Mucosa of descending colon (tissue), 3 donors: Measurements from ENCODE around the gene UNC50. TPM values are rescaled to one million over a fixed set of nuclear protein-coding genes. Genes with fewer than 3 reads are reported as not detected.
A peak's percentile ranks its signal among the peaks of the same experiment; 100 is the strongest.

Source experiments
- ATAC-seq: fragments of 200-7000 bp; cut with Tn5 transposase; one replicate; pipeline ENCODE4 v1.9.1; 2020; ENCODE audit warnings: mild to moderate bottlenecking, moderate library complexity
- DNase-seq, 3 donors: peaks; one replicate each; pipeline ENCODE4 v3.0.0-alpha.2; 2020
- H3K36me3 ChIP-seq: fragments of 200-600 bp; one replicate; pipeline ENCODE4 v1.8.0; 2021; ENCODE audit warnings: low read depth, mild to moderate bottlenecking
- H3K4me1 ChIP-seq: fragments of 200-600 bp; one replicate; pipeline ENCODE4 v1.8.0; 2021; ENCODE audit warnings: low read depth, mild to moderate bottlenecking
- H3K4me3 ChIP-seq: fragments of 200-600 bp; one replicate; pipeline ENCODE4 v1.8.0; 2021; ENCODE audit warnings: mild to moderate bottlenecking
- H3K9me3 ChIP-seq: fragments of 200-600 bp; one replicate; pipeline ENCODE4 v1.8.0; 2021; ENCODE audit warnings: mild to moderate bottlenecking
- CTCF ChIP-seq: fragments of 200-600 bp; IDR thresholded peaks from one replicate; pipeline ENCODE4 v1.8.0; 2022; ENCODE audit warnings: antibody characterized with exemption, mild to moderate bottlenecking
- intact Hi-C, 2 donors: fragments of 100-400 bp; cut with DNase I in 1 of 2; cut with micrococcal nuclease in 1 of 2; formaldehyde crosslinking; loops; one replicate each; pipeline versions ENCODE4 v1.11.0 to v1.11.1; 2022; cut with DNase I, micrococcal nuclease
- total RNA-seq, 3 donors: library from RNA; stranded (reverse); fragmentation: NEBNext Ultra II Directional in 2 of 3; extraction: Animal tissue kit (Norgen Biotek cat#: 25700) in 2 of 3; gene quantifications; one replicate each; pipeline versions ENCODE4 v1.2.1 to v1.2.4, GENCODE V29; 2021 to 2023
- donor health status: DM: no; HTN: no; CAD: no; lungs with moderate emphysema.
- donor health status: DM: no; HTN: no; CAD: no.
- donor health status: DM: no; HTN: yes; CAD: no.

The UNC50 gene
- total RNA-seq, 3 donors from 2014 or later = 32.6 to 44.3 (median 35.4) TPM

GRCh38 chr2:98561902-98562695, 46.3 kb upstream of the UNC50 start:
- no peak for ATAC-seq
- Histone ChIP-seq H3K4me3 (no peak overlapping the region), H3K9me3 (no peaks in the 10 kb centered on the region), H3K4me1 (no peaks in the 10 kb centered on the region), H3K36me3 (no peaks in the 10 kb centered on the region)
- DNase-seq = no peak
- no peak for TF ChIP-seq CTCF
- intact Hi-C loops = no loop called here

- ATAC-seq (no peak), DNase-seq (no peak)
- Histone ChIP-seq H3K36me3 (no peaks in the 10 kb centered on the region), H3K4me3 (no peak overlapping the region), H3K4me1 (no peaks in the 10 kb centered on the region), H3K9me3 (no peaks in the 10 kb centered on the region)
- intact Hi-C loops = no loop called here
- no peak for TF ChIP-seq CTCF
Measured at GRCh38 chr2:98563394-98563793, 45.0 kb upstream of the UNC50 start.

- intact Hi-C loops = no loop called here
- H3K9me3 ChIP-seq = no peaks in the 10 kb centered on the region
- no peak overlapping the region for H3K4me3 ChIP-seq
- H3K36me3 ChIP-seq = no peaks in the 10 kb centered on the region
- ATAC-seq (peak; percentile 90), DNase-seq (peak in 2 of 3 donors; percentile 46 to 62)
- H3K4me1 ChIP-seq = no peaks in the 10 kb centered on the region
- TF ChIP-seq CTCF = no peak
Measured at GRCh38 chr2:98564541-98565132, 43.8 kb upstream of the UNC50 start.

- Histone ChIP-seq H3K36me3 (no peaks in the 10 kb centered on the region), H3K9me3 (no peaks in the 10 kb centered on the region), H3K4me1 (no peaks in the 10 kb centered on the region), H3K4me3 (no peak overlapping the region)
- ATAC-seq = peak; percentile 11
- no peak for DNase-seq
- no peak for TF ChIP-seq CTCF
- intact Hi-C loops = no loop called here
Measured at GRCh38 chr2:98565286-98565860, 43.0 kb upstream of the UNC50 start.

GRCh38 chr2:98565941-98566340, 42.4 kb upstream of the UNC50 start:
- ATAC-seq = no peak
- Histone ChIP-seq H3K4me1 (no peaks in the 10 kb centered on the region), H3K36me3 (no peaks in the 10 kb centered on the region), H3K9me3 (no peaks in the 10 kb centered on the region), H3K4me3 (no peak overlapping the region)
- intact Hi-C loops = no loop called here
- DNase-seq = no peak
- TF ChIP-seq CTCF = no peak
